ENCODE results near the gene PIERCE2.

PIERCE2 gene

DNA sequence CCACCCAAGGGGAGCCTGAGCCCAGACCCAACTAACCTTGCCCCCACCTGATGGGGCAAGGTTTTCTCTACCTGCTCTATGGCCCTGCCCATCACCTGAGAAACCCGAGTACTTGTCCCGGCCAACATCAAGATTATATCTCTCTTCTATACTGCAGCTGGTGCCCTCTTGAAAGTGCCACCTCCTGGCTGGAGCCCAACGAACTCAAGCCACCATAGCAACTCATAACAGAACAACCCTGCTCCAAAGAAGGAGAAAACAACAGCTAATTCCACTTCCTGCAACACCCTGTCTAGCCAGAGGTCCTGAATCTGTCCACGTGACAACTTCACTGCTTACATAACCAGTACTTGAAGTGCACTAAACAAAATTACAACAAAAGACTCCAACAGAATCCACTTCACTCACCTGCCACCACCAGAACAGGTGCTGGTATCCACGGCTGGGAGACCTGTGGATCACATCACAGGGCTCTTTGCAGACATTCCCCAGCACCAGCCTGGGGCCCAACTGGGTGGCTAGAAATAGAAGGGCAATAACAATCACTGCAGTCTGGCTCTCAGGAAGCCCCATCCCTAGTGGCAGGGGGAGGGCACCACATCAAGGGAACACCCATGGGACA, 49.2 kb downstream of the PIERCE2 start:
- no peak for DNase-seq (ENCODE audit: low spot score)
- TF ChIP-seq, protein P1, sequence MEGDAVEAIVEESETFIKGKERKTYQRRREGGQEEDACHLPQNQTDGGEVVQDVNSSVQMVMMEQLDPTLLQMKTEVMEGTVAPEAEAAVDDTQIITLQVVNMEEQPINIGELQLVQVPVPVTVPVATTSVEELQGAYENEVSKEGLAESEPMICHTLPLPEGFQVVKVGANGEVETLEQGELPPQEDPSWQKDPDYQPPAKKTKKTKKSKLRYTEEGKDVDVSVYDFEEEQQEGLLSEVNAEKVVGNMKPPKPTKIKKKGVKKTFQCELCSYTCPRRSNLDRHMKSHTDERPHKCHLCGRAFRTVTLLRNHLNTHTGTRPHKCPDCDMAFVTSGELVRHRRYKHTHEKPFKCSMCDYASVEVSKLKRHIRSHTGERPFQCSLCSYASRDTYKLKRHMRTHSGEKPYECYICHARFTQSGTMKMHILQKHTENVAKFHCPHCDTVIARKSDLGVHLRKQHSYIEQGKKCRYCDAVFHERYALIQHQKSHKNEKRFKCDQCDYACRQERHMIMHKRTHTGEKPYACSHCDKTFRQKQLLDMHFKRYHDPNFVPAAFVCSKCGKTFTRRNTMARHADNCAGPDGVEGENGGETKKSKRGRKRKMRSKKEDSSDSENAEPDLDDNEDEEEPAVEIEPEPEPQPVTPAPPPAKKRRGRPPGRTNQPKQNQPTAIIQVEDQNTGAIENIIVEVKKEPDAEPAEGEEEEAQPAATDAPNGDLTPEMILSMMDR (IDR thresholded peaks at IDR 0.05; ENCODE audit: extremely low read depth, missing control alignments): no peak

DNA sequence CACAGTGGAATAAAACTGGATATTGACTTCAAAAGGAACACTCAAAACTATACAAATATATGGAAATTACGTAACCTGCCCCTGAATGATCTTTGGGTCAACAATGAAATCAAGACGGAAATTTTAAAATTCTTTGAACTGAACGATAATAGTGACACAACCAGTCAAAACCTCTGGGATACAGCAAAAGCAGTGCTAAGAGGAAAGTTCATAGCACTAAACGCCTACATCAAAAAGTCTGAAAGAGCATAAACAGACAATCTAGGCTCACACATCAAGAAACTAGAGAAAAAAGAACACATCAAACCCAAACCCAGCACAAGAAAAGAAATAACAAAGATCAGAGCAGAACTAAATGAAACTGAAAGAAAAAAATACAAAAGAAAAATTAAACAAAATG, 53.2 kb downstream of the PIERCE2 start:
- no peak for DNase-seq (ENCODE audit: low spot score)
- TF ChIP-seq, protein P1 (IDR thresholded peaks at IDR 0.05; ENCODE audit: extremely low read depth, missing control alignments): no peak

DNA sequence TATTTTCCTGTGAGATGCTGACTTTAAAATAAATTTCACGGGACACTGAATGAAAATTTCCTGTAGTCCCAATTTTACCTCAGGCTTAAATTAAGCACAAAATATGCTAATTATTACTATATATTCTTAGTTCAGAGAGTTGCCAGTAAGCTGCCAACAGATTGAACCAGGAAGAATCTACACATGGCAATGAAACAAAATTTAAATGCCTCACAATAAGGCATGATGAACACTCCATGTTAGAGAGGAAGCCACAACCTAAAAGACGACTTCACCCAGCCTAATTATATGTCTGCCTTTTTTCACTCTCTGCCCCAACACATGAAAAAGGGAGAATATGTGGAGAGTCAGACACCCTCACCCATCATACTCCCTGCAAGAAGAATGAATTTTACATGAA, 60.0 kb downstream of the PIERCE2 start:
- TF ChIP-seq, protein P1 (IDR thresholded peaks at IDR 0.05; ENCODE audit: extremely low read depth, missing control alignments): no peak
- DNase-seq (ENCODE audit: low spot score): no peak
